ENCODE results near the gene SRSF8.

Gene SRSF8

DNA sequence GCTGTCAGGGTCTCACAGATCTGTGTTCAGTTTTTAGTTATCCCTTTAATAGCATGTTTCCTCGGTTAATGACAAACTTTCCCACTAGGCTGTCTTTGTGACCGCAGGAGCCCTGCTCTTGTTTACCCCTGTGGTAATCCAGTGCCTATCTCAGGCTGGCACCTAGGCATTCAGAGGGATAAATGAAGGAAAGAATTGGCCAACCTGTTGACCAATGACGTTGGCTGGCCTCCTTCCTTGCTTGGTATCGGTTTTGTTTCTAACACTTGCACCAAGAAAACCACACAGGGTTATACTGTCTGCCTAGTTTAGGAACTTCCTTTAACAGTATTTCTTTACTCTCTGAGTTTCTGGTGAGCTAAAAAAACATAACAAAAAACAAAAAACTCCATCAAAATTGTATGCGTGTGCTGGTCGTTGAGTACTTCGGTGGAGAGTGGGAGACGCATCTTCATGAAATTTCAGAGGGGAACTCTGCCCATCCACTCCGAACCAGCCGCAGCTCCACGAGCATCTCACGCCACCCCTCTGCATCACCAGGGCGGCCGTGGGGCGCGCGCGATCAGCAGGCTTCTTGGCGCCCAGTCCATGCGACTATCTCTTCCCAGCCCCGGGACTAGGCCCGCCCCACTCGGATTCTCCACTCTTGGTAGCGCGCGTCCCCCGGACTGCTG, 22.4 kb downstream of the SRSF8 start:
- no peak for DNase-seq (ENCODE audit: extremely low read depth, insufficient read length)
- no peaks in the 10 kb centered on the region for H3K27me3 ChIP-seq (replicated peaks; ENCODE audit: control insufficient read depth, insufficient read depth, low read length)
- peak overlapping the region; percentile 73 for H3K4me3 ChIP-seq (replicated peaks; ENCODE audit: low read depth, low read length)
- TF ChIP-seq, protein P1, sequence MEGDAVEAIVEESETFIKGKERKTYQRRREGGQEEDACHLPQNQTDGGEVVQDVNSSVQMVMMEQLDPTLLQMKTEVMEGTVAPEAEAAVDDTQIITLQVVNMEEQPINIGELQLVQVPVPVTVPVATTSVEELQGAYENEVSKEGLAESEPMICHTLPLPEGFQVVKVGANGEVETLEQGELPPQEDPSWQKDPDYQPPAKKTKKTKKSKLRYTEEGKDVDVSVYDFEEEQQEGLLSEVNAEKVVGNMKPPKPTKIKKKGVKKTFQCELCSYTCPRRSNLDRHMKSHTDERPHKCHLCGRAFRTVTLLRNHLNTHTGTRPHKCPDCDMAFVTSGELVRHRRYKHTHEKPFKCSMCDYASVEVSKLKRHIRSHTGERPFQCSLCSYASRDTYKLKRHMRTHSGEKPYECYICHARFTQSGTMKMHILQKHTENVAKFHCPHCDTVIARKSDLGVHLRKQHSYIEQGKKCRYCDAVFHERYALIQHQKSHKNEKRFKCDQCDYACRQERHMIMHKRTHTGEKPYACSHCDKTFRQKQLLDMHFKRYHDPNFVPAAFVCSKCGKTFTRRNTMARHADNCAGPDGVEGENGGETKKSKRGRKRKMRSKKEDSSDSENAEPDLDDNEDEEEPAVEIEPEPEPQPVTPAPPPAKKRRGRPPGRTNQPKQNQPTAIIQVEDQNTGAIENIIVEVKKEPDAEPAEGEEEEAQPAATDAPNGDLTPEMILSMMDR (IDR thresholded peaks at IDR 0.05; ENCODE audit: insufficient read depth, low read length, poor library complexity, severe bottlenecking) = no peak
- no peaks in the 10 kb centered on the region for H3K36me3 ChIP-seq (ENCODE audit: control insufficient read depth, insufficient read depth, low read length)

DNA sequence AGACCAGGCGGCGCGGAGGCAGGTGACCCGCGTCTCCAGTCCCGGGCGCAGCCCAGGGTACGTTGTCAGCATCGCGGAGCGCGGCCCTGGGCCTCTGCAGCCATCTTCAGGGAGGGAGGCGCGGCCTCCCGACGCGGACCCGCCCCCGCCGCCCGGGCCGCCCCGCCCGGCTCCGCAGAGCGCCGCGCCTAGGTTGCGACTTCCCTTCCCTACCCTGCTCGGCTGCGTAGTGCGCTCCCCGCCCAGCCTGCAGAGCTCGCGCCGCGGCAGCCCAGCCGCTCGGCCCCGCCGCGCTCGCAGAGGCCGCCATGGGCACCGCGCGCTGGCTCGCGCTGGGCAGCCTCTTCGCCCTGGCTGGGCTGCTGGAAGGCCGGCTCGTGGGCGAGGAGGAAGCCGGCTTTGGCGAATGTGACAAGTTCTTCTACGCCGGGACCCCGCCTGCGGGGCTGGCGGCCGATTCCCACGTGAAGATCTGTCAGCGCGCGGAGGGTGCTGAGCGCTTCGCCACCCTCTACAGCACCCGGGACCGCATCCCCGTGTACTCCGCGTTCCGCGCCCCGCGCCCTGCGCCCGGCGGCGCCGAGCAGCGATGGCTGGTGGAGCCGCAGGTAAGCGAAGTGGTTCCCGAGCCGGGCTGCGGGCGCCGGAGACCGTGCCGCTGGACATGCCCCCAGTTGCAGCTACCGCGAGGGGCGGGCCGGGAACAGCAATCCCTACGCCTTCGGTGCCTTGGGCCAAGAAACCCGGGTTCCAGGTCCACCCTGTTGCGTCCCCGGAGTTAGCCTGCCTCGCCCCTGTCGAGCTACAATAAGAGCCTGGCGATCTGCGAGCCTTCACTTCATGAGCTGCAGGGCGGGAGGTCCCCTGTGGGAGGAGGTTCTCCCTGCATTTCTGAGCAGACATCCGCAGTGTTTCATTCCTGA, 23.2 kb downstream of the SRSF8 start, which contains the start of gene ENDOD1:
Gene ENDOD1 (plus strand): TSS at position 227 of the 923 bp plus-strand sequence. CDS start 82 bp downstream, at position 309.
- peak; percentile 91 for DNase-seq (ENCODE audit: extremely low read depth, insufficient read length)
- Histone ChIP-seq H3K27me3 (replicated peaks; ENCODE audit: control insufficient read depth, insufficient read depth, low read length) (no peaks in the 10 kb centered on the region), H3K36me3 (ENCODE audit: control insufficient read depth, insufficient read depth, low read length) (no peaks in the 10 kb centered on the region), H3K4me3 (replicated peaks; ENCODE audit: low read depth, low read length) (peak within 1 kb of the TSS; percentile 79)
- TF ChIP-seq, protein P1 (IDR thresholded peaks at IDR 0.05; ENCODE audit: insufficient read depth, low read length, poor library complexity, severe bottlenecking) = peak; percentile 20

DNA sequence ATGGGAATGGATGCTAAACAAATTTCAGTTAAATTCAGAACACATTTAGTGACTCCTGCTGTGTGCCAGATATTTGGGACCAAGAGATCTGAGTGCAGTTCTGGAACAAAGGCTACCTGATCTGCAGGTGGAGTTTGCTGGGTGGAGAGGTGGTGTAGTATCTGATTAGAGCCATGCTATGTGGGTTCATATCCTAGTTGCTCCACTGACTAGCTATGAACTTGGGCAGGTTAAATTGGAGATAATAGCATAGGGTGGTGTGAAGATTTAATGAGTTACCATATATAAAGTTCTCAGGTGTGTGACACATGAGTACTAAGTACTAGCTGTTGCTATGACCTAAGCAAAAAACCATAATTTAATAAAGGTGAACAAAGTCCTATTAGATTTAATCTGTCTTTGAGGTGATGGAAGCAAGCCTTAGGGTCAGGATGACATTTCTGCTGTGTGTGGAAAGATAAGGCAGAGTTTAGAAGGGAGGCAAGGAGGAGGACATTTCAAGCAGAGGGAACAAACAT, 25.0 kb downstream of the SRSF8 start:
- TF ChIP-seq, protein P1 (IDR thresholded peaks at IDR 0.05; ENCODE audit: insufficient read depth, low read length, poor library complexity, severe bottlenecking) = no peak
- no peak for DNase-seq (ENCODE audit: extremely low read depth, insufficient read length)
- Histone ChIP-seq H3K27me3 (replicated peaks; ENCODE audit: control insufficient read depth, insufficient read depth, low read length) (no peaks in the 10 kb centered on the region), H3K36me3 (ENCODE audit: control insufficient read depth, insufficient read depth, low read length) (no peaks in the 10 kb centered on the region), H3K4me3 (replicated peaks; ENCODE audit: low read depth, low read length) (no peak overlapping the region)

DNA sequence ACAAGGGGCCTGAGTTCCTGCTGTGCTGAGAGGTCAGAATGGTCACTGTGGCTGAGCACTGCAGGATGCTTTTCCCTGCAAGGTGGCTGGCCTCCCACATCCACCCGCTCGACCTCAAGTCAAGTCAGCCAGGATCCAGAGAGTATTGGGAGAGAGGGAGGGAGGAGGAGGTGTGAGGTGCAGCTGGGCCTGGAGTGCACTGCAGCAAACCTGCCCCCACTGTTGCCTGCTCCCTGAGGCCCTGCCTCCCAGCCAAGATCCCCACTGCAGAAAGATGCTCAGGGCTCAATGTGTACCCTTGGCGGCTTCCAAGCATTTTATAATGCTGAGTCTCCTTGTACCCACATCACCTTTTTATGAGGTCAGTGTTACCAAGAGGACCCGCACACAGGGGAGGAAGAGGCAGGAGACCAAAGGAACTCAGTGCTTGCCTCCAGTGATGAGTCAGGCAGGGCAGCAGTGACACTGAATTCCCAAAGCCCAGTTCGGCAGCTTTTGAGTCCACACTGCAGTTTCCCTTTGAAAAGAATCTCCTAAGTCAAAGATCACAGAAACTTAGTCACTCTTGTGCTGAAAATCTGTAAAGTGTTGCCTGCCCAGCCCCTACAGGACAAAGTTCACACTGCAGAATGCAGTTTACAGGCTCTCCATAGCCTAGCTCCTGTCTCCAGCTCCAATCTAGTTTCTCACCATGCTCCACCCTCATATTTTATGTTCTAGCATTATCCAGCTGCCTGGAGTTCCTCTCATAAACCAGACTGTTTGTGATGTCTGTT, 26.0 kb downstream of the SRSF8 start:
- Histone ChIP-seq H3K27me3 (replicated peaks; ENCODE audit: control insufficient read depth, insufficient read depth, low read length) (no peaks in the 10 kb centered on the region), H3K36me3 (ENCODE audit: control insufficient read depth, insufficient read depth, low read length) (no peaks in the 10 kb centered on the region), H3K4me3 (replicated peaks; ENCODE audit: low read depth, low read length) (no peak overlapping the region)
- DNase-seq (ENCODE audit: extremely low read depth, insufficient read length) = no peak
- TF ChIP-seq, protein P1 (IDR thresholded peaks at IDR 0.05; ENCODE audit: insufficient read depth, low read length, poor library complexity, severe bottlenecking) = peak; percentile 69

DNA sequence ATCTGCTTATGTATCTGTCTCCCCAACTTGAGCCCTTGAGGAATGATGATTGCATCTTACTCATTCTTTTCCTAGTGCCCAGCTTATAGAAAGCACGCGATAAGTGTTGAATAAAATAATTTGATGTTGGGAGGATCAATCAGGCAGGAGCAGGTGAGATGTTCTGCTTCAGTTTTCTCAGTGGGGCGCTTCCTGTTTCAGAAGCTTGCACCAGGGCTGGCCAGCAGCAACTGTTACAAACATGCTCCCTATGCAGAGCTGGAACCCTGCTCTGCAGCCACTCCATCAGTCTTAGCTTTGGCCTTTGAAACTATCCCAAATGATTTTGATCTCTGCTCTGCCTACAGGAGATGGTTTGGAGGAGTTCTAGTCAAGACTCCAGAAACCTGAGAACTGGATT, 26.8 kb downstream of the SRSF8 start:
- no peak for DNase-seq (ENCODE audit: extremely low read depth, insufficient read length)
- no peak overlapping the region for H3K4me3 ChIP-seq (replicated peaks; ENCODE audit: low read depth, low read length)
- TF ChIP-seq, protein P1 (IDR thresholded peaks at IDR 0.05; ENCODE audit: insufficient read depth, low read length, poor library complexity, severe bottlenecking) = no peak
- H3K36me3 ChIP-seq (ENCODE audit: control insufficient read depth, insufficient read depth, low read length) = no peaks in the 10 kb centered on the region
- no peaks in the 10 kb centered on the region for H3K27me3 ChIP-seq (replicated peaks; ENCODE audit: control insufficient read depth, insufficient read depth, low read length)

All from GM06990 (cell line).